Astrocyte (in vitro differentiated cells and primary cell): ENCODE results near the gene FHIT. TPM values are rescaled to one million over a fixed set of nuclear protein-coding genes. Genes with fewer than 3 reads are reported as not detected.

Experiments used
- DNase-seq: peaks from one replicate; pipeline ENCODE4 v3.0.0-alpha.2; 2010; ENCODE audit warnings: low read depth
- FAIRE-seq: peaks from 2 replicates; lab custom pipeline; 2011; peaks lifted over from hg19 to GRCh38; lab: Jason Lieb, UNC
- H2AFZ ChIP-seq: 2 replicates; pipeline ENCODE4 v1.6.0; 2012; ENCODE audit warnings: low read depth, low read length, inconsistent platforms
- H3K27ac ChIP-seq: 2 replicates; pipeline ENCODE4 v1.5.1; 2011; ENCODE audit warnings: low read depth, low read length, inconsistent platforms
- H3K27me3 ChIP-seq: 2 replicates; pipeline ENCODE4 v1.6.0; 2011; ENCODE audit warnings: low read length, inconsistent platforms; ENCODE audit not compliant: insufficient read depth
- H3K36me3 ChIP-seq: 2 replicates; pipeline ENCODE4 v1.5.1; 2011; ENCODE audit warnings: low read length, inconsistent platforms; ENCODE audit not compliant: insufficient read depth
- H3K4me1 ChIP-seq: 2 replicates; pipeline ENCODE4 v1.5.1; 2011; ENCODE audit warnings: low read length, inconsistent platforms; ENCODE audit not compliant: insufficient read depth
- H3K4me2 ChIP-seq: 2 replicates; pipeline ENCODE4 v1.6.0; 2012; ENCODE audit warnings: low read length, inconsistent platforms
- H3K4me3 ChIP-seq: 2 replicates; pipeline ENCODE4 v1.5.1; 2011; ENCODE audit warnings: low read depth, mild to moderate bottlenecking, low read length, inconsistent platforms; ENCODE audit not compliant: insufficient read depth
- H3K79me2 ChIP-seq: 2 replicates; pipeline ENCODE4 v1.6.0; 2012; ENCODE audit warnings: mild to moderate bottlenecking, low read length, inconsistent platforms; ENCODE audit not compliant: insufficient read depth
- H3K9ac ChIP-seq: 2 replicates; pipeline ENCODE4 v1.6.0; 2012; ENCODE audit warnings: mild to moderate bottlenecking, low read length, inconsistent platforms
- H3K9me3 ChIP-seq: 2 replicates; pipeline ENCODE4 v1.5.1; 2012; ENCODE audit warnings: low read depth, mild to moderate bottlenecking, low read length, inconsistent platforms; ENCODE audit not compliant: insufficient read depth
- H4K20me1 ChIP-seq: 2 replicates; pipeline ENCODE4 v1.6.0; 2012; ENCODE audit warnings: low read length, inconsistent platforms; ENCODE audit not compliant: insufficient read depth
- H3K27ac Mint-ChIP-seq: one replicate; pipeline ENCODE4 v1.8.0; 2021; ENCODE audit warnings: mild to moderate bottlenecking, mixed read lengths; ENCODE audit not compliant: unreplicated experiment
- H3K27me3 Mint-ChIP-seq: one replicate; pipeline ENCODE4 v1.8.0; 2021; ENCODE audit warnings: low read depth, mixed read lengths; ENCODE audit not compliant: unreplicated experiment
- H3K36me3 Mint-ChIP-seq: one replicate; pipeline ENCODE4 v1.8.0; 2021; ENCODE audit warnings: low read depth, mixed read lengths; ENCODE audit not compliant: unreplicated experiment
- H3K4me1 Mint-ChIP-seq: one replicate; pipeline ENCODE4 v1.8.0; 2021; ENCODE audit warnings: low read depth, mixed read lengths; ENCODE audit not compliant: unreplicated experiment
- H3K4me3 Mint-ChIP-seq: one replicate; pipeline ENCODE4 v1.8.0; 2021; ENCODE audit warnings: mild to moderate bottlenecking, moderate library complexity, mixed read lengths; ENCODE audit not compliant: unreplicated experiment
- H3K9me3 Mint-ChIP-seq: one replicate; pipeline ENCODE4 v1.8.0; 2021; ENCODE audit warnings: mild to moderate bottlenecking, mixed read lengths; ENCODE audit not compliant: unreplicated experiment
- EZH2 ChIP-seq: IDR thresholded peaks from 2 replicates; pipeline ENCODE4 v1.6.1; 2012; ENCODE audit warnings: mild to moderate bottlenecking, low read length, inconsistent platforms; ENCODE audit not compliant: insufficient read depth
- total RNA-seq: library from RNA; stranded (reverse); gene quantifications from 2 replicates; pipeline ENCODE4 v1.2.1, GENCODE V29; 2021
- TF ChIP-seq, protein P1 (sequence below): IDR thresholded peaks from 2 replicates; pipeline ENCODE4 v1.5.1; 2011; ENCODE audit warnings: low read depth, mild to moderate bottlenecking, inconsistent platforms, low read length, moderate library complexity; ENCODE audit not compliant: insufficient read depth

The FHIT gene
- total RNA-seq, 1 donor from 2014 or later, result 6.7 TPM

GRCh38 chr3:61132062-61132461, 119.2 kb downstream of the FHIT start:
- no peaks in the 10 kb centered on the region for H3K36me3 Mint-ChIP-seq
- no peaks in the 10 kb centered on the region for H3K27me3 Mint-ChIP-seq
- TF ChIP-seq EZH2, result no peak
- TF ChIP-seq, protein P1, sequence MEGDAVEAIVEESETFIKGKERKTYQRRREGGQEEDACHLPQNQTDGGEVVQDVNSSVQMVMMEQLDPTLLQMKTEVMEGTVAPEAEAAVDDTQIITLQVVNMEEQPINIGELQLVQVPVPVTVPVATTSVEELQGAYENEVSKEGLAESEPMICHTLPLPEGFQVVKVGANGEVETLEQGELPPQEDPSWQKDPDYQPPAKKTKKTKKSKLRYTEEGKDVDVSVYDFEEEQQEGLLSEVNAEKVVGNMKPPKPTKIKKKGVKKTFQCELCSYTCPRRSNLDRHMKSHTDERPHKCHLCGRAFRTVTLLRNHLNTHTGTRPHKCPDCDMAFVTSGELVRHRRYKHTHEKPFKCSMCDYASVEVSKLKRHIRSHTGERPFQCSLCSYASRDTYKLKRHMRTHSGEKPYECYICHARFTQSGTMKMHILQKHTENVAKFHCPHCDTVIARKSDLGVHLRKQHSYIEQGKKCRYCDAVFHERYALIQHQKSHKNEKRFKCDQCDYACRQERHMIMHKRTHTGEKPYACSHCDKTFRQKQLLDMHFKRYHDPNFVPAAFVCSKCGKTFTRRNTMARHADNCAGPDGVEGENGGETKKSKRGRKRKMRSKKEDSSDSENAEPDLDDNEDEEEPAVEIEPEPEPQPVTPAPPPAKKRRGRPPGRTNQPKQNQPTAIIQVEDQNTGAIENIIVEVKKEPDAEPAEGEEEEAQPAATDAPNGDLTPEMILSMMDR, result no peak
- Histone ChIP-seq H3K27me3 (no peaks in the 10 kb centered on the region), H2AFZ (no peak overlapping the region), H3K4me1 (no peaks in the 10 kb centered on the region), H3K9ac (no peak overlapping the region), H3K4me2 (no peak overlapping the region), H3K79me2 (no peaks in the 10 kb centered on the region), H4K20me1 (no peaks in the 10 kb centered on the region), H3K36me3 (no peaks in the 10 kb centered on the region), H3K27ac (no peak overlapping the region), H3K9me3 (no peaks in the 10 kb centered on the region), H3K4me3 (no peak overlapping the region)
- H3K27ac Mint-ChIP-seq, result no peak overlapping the region
- no peaks in the 10 kb centered on the region for H3K4me1 Mint-ChIP-seq
- no peak overlapping the region for H3K4me3 Mint-ChIP-seq
- no peaks in the 10 kb centered on the region for H3K9me3 Mint-ChIP-seq
- DNase-seq (no peak), FAIRE-seq (no peak)

DNA sequence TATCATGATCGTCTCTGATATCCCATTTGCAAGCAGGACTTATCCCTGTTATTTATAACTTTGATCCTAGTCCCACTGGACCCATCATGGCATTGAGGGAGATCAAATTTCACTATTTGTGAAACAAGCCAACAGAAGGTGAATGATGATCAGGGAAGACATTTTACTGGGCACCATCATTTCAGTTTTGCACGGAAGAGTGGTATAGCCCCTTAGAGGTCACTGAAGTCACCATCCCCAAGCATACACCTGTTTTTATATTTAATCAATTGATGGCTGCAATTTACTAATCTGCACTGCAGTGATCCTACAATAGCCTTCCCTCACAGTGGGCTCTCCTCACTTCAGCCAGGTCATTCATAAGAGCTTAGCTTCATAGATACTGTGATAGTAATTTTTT, 132.4 kb downstream of the FHIT start:
- Histone ChIP-seq H3K9ac (no peak overlapping the region), H3K27me3 (no peaks in the 10 kb centered on the region), H3K79me2 (no peaks in the 10 kb centered on the region), H3K27ac (no peak overlapping the region), H3K36me3 (no peaks in the 10 kb centered on the region), H4K20me1 (no peaks in the 10 kb centered on the region), H2AFZ (no peak overlapping the region), H3K4me3 (no peak overlapping the region), H3K4me2 (no peak overlapping the region), H3K4me1 (no peaks in the 10 kb centered on the region), H3K9me3 (no peaks in the 10 kb centered on the region)
- TF ChIP-seq, protein P1, result no peak
- no peak for TF ChIP-seq EZH2
- Mint-ChIP-seq H3K27me3 (no peaks in the 10 kb centered on the region), H3K27ac (no peak overlapping the region), H3K4me1 (no peaks in the 10 kb centered on the region), H3K36me3 (no peaks in the 10 kb centered on the region), H3K4me3 (no peak overlapping the region), H3K9me3 (peaks cover 11% of the 10 kb centered on the region)
- FAIRE-seq (no peak), DNase-seq (no peak)

DNA sequence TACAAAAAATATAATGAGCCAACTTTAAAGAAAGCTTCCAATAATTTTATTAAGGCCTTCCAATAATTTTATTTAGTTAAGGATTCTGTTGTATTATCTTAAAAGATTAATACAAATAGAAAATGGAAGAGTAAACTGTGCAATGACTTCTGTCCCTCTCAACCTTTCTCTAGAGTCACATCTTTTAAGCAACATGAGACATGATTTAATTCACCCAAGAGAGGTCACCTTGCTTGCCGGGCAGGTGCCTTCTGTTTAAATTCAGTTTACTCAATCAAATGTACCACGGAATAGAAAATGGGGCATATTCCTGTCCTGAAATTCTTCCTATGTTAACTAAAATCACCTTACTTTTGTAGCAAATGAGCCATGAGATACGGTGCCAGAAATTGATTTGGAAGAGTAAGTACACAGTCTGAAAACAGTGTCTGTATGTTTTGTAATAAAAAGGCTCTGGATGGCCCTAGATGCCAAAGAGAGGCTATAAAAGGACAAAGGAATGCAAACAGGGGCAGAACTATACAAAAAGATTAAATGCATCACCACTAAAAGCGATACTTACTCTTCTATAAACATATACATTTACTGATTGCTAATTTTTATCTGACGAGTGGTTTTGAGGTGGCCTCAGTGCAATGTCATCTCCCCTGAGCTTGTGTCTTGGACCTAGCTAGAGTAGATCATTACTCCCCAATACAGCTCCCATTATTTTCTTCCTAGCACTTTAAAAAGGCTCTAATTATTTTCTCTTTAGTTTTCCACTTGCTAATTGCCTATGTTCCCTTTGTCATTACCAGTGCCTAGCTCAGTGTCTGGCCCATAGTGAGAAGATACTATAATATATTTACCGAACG, 134.0 kb downstream of the FHIT start:
- Histone ChIP-seq H3K9me3 (no peaks in the 10 kb centered on the region), H3K4me1 (no peaks in the 10 kb centered on the region), H3K27me3 (no peaks in the 10 kb centered on the region), H2AFZ (no peak overlapping the region), H3K79me2 (no peaks in the 10 kb centered on the region), H3K9ac (no peak overlapping the region), H3K36me3 (no peaks in the 10 kb centered on the region), H4K20me1 (no peaks in the 10 kb centered on the region), H3K4me2 (no peak overlapping the region), H3K4me3 (no peak overlapping the region), H3K27ac (no peak overlapping the region)
- no peaks in the 10 kb centered on the region for H3K4me1 Mint-ChIP-seq
- H3K4me3 Mint-ChIP-seq, result no peak overlapping the region
- no peak for TF ChIP-seq EZH2
- TF ChIP-seq, protein P1, result no peak
- no peak for DNase-seq
- no peaks in the 10 kb centered on the region for H3K27me3 Mint-ChIP-seq
- FAIRE-seq, result no peak
- no peaks in the 10 kb centered on the region for H3K36me3 Mint-ChIP-seq
- peaks cover 5% of the 10 kb centered on the region for H3K9me3 Mint-ChIP-seq
- H3K27ac Mint-ChIP-seq, result no peak overlapping the region
